ENCODE data around the gene CRTC2. TPM values are rescaled to one million over a fixed set of nuclear protein-coding genes. Genes with fewer than 3 reads are reported as not detected.

The CRTC2 gene
- total and polyA plus RNA-seq, 2 experiments from 2014 or later = 10.6 to 20.7 TPM

DNA sequence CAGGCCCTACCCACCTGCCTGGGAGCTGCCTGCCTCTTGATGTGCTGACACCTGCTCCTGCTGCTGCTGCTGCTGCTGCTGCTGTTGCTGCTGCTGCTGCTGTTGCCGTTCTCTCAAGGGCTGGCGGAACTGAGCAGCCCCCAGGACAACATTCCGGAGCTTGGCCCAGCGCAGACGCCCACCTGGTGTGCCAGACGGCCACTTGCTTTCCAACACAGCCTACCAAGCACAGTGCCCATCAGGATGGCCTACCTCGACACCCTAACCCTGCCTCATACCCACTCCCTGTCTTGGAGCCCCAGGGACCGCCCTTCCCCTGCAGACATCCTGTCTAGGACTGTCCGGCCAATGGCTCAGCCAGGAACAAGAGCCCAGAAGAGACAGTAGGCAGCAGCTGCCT lies 23.7 kb downstream of the CRTC2 start (continued):
- TF ChIP-seq EZH2 (IDR thresholded peaks at IDR 0.05; ENCODE audit: low read depth, unreplicated experiment) (no peak), ZNF331 (CRISPR knock-in tag; IDR thresholded peaks at IDR 0.05; ENCODE audit: low read depth) (no peak), NANOG (IDR thresholded peaks at IDR 0.05; ENCODE audit: borderline replicate concordance) (no peak), ZNF114 (CRISPR knock-in tag; IDR thresholded peaks at IDR 0.05) (no peak), CREB1 (CRISPR knock-in tag; IDR thresholded peaks at IDR 0.05; ENCODE audit: low read depth) (no peak), STAT1 (IDR thresholded peaks at IDR 0.05; ENCODE audit: unreplicated experiment) (no peak)
- TF ChIP-seq, protein P1, sequence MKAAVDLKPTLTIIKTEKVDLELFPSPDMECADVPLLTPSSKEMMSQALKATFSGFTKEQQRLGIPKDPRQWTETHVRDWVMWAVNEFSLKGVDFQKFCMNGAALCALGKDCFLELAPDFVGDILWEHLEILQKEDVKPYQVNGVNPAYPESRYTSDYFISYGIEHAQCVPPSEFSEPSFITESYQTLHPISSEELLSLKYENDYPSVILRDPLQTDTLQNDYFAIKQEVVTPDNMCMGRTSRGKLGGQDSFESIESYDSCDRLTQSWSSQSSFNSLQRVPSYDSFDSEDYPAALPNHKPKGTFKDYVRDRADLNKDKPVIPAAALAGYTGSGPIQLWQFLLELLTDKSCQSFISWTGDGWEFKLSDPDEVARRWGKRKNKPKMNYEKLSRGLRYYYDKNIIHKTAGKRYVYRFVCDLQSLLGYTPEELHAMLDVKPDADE (IDR thresholded peaks at IDR 0.05) = no peak

DNA sequence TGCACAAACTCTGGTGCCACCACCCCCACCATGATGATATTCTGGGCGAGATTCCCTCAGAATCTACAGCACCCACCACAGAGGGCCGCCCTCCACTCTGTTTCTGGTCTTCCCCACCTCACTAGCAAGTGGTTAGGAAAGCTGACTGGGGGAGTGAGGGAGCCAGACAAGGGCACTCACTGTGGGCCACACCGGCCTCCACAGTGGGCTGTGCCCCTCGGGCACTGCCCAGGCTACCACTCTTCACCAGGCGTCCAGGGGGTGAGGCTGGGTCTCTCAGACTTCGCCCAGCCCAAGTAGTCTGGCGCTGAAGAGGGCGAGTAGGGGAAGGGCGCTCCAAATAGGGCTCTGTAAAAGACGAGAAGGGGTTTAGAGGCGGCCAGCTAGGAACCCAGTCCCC lies 24.5 kb downstream of the CRTC2 start:
- peaks cover 71% of the 10 kb centered on the region for H3K36me3 Mint-ChIP-seq (ENCODE audit: low read depth)
- Histone ChIP-seq H3K9me2 (ENCODE audit: insufficient read depth) (no peaks in the 10 kb centered on the region), H3K4me2 (no peak overlapping the region), H3F3A (replicated peaks; ENCODE audit: low read depth) (0 out of 2 replicates have a peak, but pooled peaks cover 3% of the 10 kb centered on the region), H4K20me1 (replicated peaks; ENCODE audit: insufficient read depth) (no peaks in the 10 kb centered on the region; the same call in 1 of the 2 replicates), H3K4me1 (ENCODE audit: insufficient read depth) (no peaks in the 10 kb centered on the region), H3K27ac (ENCODE audit: low read depth) (no peak overlapping the region), H3K36me3 (ENCODE audit: insufficient read depth) (peaks cover 20% of the 10 kb centered on the region), H2AFZ (no peak overlapping the region), H3K79me2 (replicated peaks; ENCODE audit: insufficient read depth) (no peaks in the 10 kb centered on the region), H3K27me3 (ENCODE audit: insufficient read depth) (no peaks in the 10 kb centered on the region), H3K4me3 (no peak overlapping the region)
- H3K9me3 Mint-ChIP-seq = no peaks in the 10 kb centered on the region
- no peak overlapping the region for H3K4me3 Mint-ChIP-seq
- H3K27ac Mint-ChIP-seq = no peak overlapping the region
- peaks cover 4% of the 10 kb centered on the region for H3K27me3 Mint-ChIP-seq (ENCODE audit: insufficient read depth, low read depth, poor library complexity)
- no peak for ATAC-seq
- DNase-seq (ENCODE audit: low spot score) = no peak
- TF ChIP-seq, protein P2, sequence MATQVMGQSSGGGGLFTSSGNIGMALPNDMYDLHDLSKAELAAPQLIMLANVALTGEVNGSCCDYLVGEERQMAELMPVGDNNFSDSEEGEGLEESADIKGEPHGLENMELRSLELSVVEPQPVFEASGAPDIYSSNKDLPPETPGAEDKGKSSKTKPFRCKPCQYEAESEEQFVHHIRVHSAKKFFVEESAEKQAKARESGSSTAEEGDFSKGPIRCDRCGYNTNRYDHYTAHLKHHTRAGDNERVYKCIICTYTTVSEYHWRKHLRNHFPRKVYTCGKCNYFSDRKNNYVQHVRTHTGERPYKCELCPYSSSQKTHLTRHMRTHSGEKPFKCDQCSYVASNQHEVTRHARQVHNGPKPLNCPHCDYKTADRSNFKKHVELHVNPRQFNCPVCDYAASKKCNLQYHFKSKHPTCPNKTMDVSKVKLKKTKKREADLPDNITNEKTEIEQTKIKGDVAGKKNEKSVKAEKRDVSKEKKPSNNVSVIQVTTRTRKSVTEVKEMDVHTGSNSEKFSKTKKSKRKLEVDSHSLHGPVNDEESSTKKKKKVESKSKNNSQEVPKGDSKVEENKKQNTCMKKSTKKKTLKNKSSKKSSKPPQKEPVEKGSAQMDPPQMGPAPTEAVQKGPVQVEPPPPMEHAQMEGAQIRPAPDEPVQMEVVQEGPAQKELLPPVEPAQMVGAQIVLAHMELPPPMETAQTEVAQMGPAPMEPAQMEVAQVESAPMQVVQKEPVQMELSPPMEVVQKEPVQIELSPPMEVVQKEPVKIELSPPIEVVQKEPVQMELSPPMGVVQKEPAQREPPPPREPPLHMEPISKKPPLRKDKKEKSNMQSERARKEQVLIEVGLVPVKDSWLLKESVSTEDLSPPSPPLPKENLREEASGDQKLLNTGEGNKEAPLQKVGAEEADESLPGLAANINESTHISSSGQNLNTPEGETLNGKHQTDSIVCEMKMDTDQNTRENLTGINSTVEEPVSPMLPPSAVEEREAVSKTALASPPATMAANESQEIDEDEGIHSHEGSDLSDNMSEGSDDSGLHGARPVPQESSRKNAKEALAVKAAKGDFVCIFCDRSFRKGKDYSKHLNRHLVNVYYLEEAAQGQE (IDR thresholded peaks at IDR 0.05; ENCODE audit: unreplicated experiment) = no peak
- no peak for TF ChIP-seq POLR2AphosphoS5 (IDR thresholded peaks at IDR 0.05; ENCODE audit: low read depth)
- no peak for TF ChIP-seq NANOG (IDR thresholded peaks at IDR 0.05; ENCODE audit: borderline replicate concordance)
- TF ChIP-seq, protein P3, sequence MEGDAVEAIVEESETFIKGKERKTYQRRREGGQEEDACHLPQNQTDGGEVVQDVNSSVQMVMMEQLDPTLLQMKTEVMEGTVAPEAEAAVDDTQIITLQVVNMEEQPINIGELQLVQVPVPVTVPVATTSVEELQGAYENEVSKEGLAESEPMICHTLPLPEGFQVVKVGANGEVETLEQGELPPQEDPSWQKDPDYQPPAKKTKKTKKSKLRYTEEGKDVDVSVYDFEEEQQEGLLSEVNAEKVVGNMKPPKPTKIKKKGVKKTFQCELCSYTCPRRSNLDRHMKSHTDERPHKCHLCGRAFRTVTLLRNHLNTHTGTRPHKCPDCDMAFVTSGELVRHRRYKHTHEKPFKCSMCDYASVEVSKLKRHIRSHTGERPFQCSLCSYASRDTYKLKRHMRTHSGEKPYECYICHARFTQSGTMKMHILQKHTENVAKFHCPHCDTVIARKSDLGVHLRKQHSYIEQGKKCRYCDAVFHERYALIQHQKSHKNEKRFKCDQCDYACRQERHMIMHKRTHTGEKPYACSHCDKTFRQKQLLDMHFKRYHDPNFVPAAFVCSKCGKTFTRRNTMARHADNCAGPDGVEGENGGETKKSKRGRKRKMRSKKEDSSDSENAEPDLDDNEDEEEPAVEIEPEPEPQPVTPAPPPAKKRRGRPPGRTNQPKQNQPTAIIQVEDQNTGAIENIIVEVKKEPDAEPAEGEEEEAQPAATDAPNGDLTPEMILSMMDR (conservative IDR thresholded peaks at IDR 0.05; ENCODE audit: low read depth in 2 of 2) = no peak
- TF ChIP-seq JUNB (IDR thresholded peaks at IDR 0.05; ENCODE audit: unreplicated experiment) = no peak
- H3K4me1 Mint-ChIP-seq = no peaks in the 10 kb centered on the region
